ENCODE results near the gene PDGFA. TPM values are rescaled to one million over a fixed set of nuclear protein-coding genes. Genes with fewer than 3 reads are reported as not detected.

The PDGFA gene
- total RNA-seq, 2 donors from 2014 or later: 175 to 219 TPM

GRCh38 chr7:473870-474604 is 45.6 kb downstream of the PDGFA start:
- DNase-seq (ENCODE audit: low spot score) (no peak), ATAC-seq (ENCODE audit: insufficient number of reproducible peaks, low FRiP score, low read depth) (no peak)
- H3K36me3 ChIP-seq: no peaks in the 10 kb centered on the region
- peaks cover 16 to 23% of the 10 kb centered on the region in 2 donors for H3K4me1 ChIP-seq (ENCODE audit: control insufficient read depth in 1 of 2, low read depth in 2 of 2)
- H3K27me3 ChIP-seq (replicated peaks; ENCODE audit: insufficient read depth): no peaks in the 10 kb centered on the region
- H3K4me3 ChIP-seq: no peak overlapping the region
- H3K27ac ChIP-seq: no peak overlapping the region
- H3K9me3 ChIP-seq: peaks cover 6% of the 10 kb centered on the region
- no peak for TF ChIP-seq CTCF (IDR thresholded peaks at IDR 0.05)

- DNase-seq (ENCODE audit: low spot score) (no peak), ATAC-seq (ENCODE audit: insufficient number of reproducible peaks, low FRiP score, low read depth) (no peak)
- no peak overlapping the region for H3K4me3 ChIP-seq
- no peaks in the 10 kb centered on the region for H3K36me3 ChIP-seq
- H3K27me3 ChIP-seq (replicated peaks; ENCODE audit: insufficient read depth): no peaks in the 10 kb centered on the region
- no peak for TF ChIP-seq CTCF (IDR thresholded peaks at IDR 0.05)
- peaks cover 16 to 24% of the 10 kb centered on the region in 2 donors for H3K4me1 ChIP-seq (ENCODE audit: control insufficient read depth in 1 of 2, low read depth in 2 of 2)
- H3K27ac ChIP-seq: no peak overlapping the region
- H3K9me3 ChIP-seq: peaks cover 6% of the 10 kb centered on the region
Observed at GRCh38 chr7:473211-473734, 46.4 kb downstream of the PDGFA start.

- peaks cover 6% of the 10 kb centered on the region for H3K9me3 ChIP-seq
- H3K4me3 ChIP-seq: no peak overlapping the region
- no peak for DNase-seq (ENCODE audit: low spot score)
- no peak for TF ChIP-seq CTCF (IDR thresholded peaks at IDR 0.05)
- H3K4me1 ChIP-seq (ENCODE audit: control insufficient read depth in 1 of 2, low read depth in 2 of 2): peaks cover 16 to 24% of the 10 kb centered on the region in 2 donors
- H3K27me3 ChIP-seq (replicated peaks; ENCODE audit: insufficient read depth): no peaks in the 10 kb centered on the region
- peak overlapping the region; percentile 62 for H3K27ac ChIP-seq
- no peaks in the 10 kb centered on the region for H3K36me3 ChIP-seq
- ATAC-seq (ENCODE audit: insufficient number of reproducible peaks, low FRiP score, low read depth): no peak
Observed at GRCh38 chr7:472640-472957, 47.0 kb downstream of the PDGFA start.

GRCh38 chr7:471866-472639 is 47.6 kb downstream of the PDGFA start:
- Histone ChIP-seq H3K9me3 (peaks cover 6% of the 10 kb centered on the region), H3K36me3 (no peaks in the 10 kb centered on the region), H3K27ac (peak overlapping the region; percentile 77), H3K4me3 (peak overlapping the region; percentile 35), H3K4me1 (ENCODE audit: control insufficient read depth in 1 of 2, low read depth in 2 of 2) (peaks cover 16 to 24% of the 10 kb centered on the region in 2 donors), H3K27me3 (replicated peaks; ENCODE audit: insufficient read depth) (no peaks in the 10 kb centered on the region)
- no peak for TF ChIP-seq CTCF (IDR thresholded peaks at IDR 0.05)
- DNase-seq (ENCODE audit: low spot score): peak; percentile 82
- ATAC-seq (ENCODE audit: insufficient number of reproducible peaks, low FRiP score, low read depth): peak; percentile 92

GRCh38 chr7:471191-471865 is 48.3 kb downstream of the PDGFA start:
- DNase-seq (ENCODE audit: low spot score): no peak
- Histone ChIP-seq H3K9me3 (peaks cover 6% of the 10 kb centered on the region), H3K27me3 (replicated peaks; ENCODE audit: insufficient read depth) (no peaks in the 10 kb centered on the region), H3K36me3 (no peaks in the 10 kb centered on the region), H3K27ac (peak overlapping the region; percentile 77), H3K4me1 (ENCODE audit: control insufficient read depth in 1 of 2, low read depth in 2 of 2) (peaks cover 16 to 24% of the 10 kb centered on the region in 2 donors), H3K4me3 (peak overlapping the region; percentile 35)
- no peak for TF ChIP-seq CTCF (IDR thresholded peaks at IDR 0.05)
- ATAC-seq (ENCODE audit: insufficient number of reproducible peaks, low FRiP score, low read depth): no peak
